CD4-positive, alpha-beta T cell treated with Interleukin-15 for 4 hours (primary cell): ENCODE data around the gene THRB.

ENCODE experiments used
- DNase-seq: peaks from one replicate; pipeline ENCODE4 v3.0.0-alpha.2; 2020; ENCODE audit warnings: low spot score

THRB gene

GRCh38 chr3:24374801-24375200 is 119.8 kb downstream of the THRB start:
- DNase-seq: no peak

- DNase-seq: no peak
Observed at GRCh38 chr3:24373198-24373959, 121.3 kb downstream of the THRB start.

DNA sequence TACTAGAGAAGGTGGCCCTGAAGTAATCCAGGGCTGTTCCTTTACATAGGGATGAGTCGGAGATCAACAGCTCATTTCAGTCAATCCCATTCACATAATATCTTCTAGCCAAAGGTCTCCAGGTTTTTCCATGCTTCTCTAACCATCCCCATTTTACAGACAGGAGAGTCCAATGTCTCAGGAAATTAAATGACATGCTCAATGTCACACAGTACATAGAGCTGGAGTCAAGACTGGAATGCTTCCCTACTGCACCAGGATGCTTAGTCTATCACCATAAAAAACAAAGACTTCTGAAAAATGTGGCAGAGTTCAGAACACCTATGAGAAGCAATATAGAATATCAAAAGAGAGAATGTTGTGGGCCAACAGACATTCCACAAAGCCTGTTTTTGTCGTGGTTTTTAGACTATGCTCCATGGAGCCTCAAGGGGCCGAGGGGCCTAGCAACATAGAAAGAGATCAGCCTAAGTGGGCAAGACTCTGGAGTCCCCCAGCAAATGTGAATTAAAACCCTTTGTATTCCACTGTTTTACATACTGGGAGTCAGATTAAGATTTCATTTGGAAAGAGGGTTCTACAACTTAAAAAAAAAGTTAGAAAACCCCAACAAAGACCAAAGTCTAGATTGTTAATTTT is 122.0 kb downstream of the THRB start:
- no peak for DNase-seq

DNA sequence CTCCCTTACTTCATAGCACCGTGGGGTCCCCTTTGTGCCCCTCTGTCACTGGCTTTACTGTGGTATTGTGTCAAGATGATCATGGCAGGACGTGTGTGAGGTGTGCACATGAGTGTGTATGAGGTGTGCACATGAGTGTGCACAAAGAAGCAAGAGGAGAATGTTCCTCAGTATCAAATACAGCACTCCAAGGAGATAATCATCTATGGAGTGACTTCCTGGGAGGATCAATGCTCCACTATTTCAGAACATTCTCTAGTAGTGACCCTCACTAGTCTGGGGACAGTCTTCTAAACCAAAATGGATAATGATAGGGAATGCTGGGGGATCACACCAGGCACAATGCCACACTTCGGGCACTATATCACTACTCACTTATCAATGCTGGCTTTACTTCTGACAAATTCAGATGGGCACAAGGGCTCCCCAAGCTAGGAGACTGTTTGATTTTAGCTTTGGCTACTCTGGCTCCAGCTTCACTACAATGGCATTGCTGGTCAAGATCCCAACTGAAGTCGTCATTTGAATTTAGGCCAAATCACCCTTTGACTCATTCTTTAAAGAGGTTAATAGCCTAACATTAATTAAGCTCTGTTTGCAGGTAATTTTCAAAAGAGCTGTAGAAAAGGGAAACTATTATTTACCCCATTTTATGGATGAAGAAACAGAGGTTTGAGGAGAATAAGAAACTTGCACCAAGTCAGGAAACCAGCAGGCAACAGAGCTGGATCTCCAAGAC is 124.1 kb downstream of the THRB start:
- DNase-seq: no peak

DNA sequence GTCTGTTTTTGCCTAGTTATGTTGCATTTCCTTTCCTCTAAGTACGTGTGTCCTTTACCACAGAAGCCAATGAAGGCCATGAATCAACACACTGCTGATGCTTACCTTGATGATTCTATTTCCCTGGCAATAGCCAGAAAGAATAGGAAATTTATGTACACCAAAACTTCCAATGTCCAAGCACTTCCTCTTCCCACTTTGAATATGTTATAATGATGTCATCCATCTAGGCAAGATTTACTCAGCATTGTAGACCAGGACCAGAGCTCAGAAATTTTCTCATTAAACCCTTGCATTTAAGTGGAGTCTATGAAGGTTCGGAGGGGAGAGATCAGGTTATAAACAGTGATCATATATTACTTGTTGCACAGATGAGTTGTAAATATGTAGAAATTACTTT is 126.0 kb downstream of the THRB start:
- DNase-seq: no peak

DNA sequence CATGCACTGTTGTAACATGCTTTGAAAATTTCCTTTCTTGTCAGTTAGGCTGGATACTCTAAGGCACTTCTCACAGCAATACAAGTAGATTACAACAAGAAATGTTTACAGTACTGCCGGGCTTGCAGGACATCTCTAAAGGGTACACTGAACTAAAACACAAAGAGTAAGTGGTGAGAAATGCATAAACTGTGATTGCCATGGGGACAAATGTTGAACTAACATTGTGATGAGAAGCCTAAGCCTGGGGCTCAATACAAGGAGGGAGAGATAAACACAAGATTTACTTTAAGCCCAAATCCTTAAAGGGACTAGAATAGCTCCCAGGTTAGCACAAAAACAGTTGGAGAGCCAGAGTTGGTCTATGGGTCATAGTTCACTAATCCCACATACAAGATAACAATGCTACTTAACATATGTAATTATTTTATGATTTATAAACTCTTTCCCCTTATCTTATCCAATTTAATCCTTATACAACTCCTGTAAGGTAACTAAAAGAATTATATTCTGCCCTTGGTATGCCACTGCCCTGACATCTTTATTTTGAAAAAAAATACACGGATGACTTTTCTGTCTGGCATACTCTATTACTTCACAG is 126.9 kb downstream of the THRB start:
- DNase-seq: no peak

DNA sequence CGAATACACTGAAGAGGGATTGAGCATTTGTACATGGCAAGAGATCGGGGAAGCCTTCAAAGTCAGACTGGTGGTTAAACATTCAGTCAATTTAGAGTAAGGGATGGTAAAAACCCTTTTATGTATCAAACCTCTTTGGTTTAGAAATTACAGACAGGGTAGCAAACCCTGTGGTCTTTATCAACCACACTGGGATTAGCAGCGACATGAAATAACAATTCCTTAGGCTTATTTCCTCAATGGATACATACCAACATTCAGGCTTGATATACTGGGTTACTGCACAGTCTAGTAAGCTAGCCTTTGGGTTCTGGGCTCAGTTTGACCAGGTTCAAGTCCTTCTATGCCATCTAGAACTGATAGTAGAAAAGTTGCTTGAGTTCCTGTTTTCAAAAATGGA is 127.4 kb downstream of the THRB start:
- no peak for DNase-seq

DNA sequence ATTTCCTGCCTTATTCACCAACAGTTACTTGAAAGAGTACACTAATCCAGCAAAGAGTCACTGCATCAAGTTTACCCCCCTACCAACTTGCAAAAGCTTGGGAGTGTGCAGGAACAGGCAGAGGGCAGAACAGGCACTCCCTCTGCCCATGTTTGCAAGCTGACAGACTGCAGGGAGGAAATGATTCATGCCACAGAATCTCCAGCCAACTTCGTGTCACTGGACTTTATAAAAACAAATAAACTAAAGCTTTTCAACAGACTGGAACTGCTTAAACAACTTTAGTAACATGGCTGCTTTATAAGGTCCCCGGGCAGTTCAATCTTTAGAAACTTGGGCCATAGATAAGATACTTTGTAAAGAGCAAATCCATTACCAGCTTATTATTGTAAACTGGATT is 129.5 kb downstream of the THRB start:
- DNase-seq: no peak

DNA sequence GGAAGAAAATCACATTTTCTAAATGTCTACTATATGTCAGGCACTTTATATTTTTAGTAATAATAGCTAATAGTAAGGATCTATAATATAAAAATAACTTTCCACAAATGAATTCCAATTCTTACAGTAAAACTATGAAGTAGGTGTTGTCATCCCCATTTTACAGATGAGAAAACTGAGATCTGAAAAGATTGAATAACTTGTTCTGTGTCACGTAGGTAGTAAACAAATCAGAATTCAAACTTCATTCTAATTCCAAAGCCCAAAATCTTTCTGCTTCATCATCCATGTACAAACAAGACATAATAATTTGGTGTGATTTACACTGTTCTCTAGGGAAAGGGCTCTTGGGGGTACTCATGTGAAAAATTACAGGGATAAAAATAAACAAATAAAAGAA is 130.3 kb downstream of the THRB start:
- no peak for DNase-seq

DNA sequence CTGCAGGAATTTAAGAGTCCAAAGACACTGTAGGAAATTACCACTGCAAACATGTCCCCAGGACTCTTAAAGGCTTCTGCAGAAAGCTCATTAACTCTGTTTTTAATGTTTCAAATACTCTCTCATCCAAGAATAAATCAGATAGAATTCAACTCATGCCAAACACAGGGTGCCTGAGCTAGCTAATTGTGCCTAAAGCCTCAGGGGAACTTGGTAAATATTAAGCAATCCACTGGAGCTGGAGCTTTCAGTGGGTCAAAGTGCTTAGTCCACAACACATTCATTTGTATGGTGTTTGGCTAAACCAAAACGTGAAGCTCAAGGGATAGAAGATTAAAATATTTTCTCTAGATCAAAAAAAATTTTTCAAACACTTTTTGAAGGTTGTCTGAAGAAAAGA is 131.4 kb downstream of the THRB start:
- no peak for DNase-seq

DNA sequence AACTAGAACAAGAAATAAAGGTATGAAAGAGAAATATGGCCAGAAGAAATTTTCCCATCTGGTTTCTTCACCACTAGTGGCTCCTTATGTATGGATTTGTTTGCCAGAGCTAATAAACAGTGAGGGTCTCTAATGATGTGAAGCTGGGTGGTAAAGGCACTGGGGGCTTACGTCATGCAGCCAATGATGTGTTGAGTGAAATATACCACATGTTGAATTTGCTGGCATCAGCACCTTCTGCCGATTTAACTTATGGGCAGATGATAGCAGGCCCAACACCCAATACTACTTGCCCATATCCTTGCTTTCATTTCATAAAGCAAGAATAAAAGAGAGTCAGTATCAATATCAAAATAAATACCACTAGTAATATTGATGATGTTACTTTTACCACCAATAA is 133.0 kb downstream of the THRB start:
- no peak for DNase-seq

DNA sequence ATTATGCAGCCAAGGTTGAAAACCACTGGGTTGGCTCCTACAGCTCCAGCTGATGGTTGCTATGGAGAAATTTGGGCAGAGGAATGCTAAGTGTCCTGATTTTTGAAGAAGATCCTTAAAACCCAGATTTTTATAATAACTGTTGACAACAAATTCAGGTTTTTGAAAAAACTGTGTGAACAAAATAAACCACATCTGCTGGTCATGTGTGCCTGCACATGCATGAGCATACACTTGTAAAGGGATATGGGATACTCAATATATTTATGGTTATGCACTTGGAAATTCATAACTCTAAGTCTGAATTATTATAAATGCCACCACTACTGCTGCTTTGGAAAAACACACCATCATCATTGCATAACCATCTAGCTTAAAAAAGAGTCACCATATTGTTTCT is 133.7 kb downstream of the THRB start:
- DNase-seq: no peak

DNA sequence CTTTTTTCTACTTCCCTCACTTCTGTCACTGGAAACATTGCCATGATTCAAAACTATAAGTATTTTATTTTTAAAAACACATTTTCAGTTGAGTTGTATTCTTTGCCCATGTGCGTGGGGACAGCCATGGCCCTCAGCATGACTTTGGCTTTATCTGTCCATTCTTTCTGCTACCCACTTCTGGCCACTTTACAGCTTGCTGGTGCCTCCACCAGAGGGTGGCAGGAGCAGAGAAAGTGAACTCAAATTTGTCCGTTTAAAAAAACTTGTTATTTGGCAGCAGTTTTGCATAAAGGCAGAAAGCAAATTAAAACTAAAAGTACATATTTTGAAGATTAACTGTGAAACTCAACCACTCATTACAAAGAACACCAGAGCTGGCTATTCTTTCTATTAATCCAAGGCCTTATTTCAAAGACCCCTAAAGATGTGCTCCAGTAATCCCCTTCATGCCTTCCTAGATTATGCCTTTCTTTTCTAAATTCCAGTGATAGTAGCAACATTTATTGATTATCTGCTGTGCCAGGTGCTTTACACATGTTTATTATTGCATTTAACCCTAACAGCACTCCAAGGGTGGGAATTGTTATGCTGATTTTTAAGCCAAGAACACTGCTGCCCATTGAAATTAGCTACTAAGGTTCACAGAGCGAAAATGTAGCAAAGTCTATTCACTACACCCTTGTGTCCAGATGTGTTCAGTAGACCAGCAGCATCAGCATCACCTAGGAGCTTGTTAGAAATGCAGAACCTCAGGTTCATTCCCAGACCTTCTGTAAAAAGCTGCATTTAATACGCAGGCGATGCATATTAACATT is 134.8 kb downstream of the THRB start:
- no peak for DNase-seq

GRCh38 chr3:24359102-24359501 is 135.5 kb downstream of the THRB start:
- no peak for DNase-seq

DNA sequence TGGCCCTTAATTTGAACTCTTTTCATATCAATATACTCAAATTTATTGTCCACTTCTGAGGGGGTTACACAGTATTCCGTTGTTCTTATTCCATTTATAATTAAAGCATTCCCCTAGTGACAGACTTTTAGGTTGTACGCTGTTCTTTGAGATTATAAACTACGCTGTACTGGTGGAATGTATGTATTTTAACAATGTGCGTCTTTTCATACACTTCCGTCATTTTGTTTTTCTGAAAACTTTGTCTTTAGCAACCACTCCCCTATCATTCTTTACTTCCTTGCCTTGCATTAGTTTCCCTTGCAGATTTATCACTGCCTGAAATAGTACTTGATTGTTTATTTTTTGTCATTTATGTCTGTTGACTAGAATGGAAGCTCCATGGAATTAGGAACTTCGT is 137.0 kb downstream of the THRB start:
- DNase-seq: no peak

DNA sequence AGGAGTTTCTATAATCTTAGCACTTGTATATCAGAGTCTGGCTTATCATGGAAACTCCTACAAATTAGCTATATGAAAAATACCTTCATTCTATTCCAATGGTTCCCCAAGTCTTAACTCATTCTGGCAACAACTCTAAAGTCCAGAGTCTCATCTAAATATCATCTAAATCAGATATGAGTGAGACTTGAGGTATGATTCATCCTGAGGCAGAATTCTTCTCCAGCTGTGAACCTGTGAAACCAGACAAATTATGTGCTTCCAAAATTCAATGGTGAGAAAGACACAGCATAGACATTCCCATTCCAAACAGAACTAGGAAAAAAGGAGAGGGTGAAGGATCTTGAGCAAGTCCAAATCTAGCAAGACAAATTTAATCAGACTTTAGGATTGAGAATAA is 138.8 kb downstream of the THRB start:
- DNase-seq: no peak

GRCh38 chr3:24354230-24354629 is 140.4 kb downstream of the THRB start:
- no peak for DNase-seq

GRCh38 chr3:24352893-24353553 is 141.6 kb downstream of the THRB start:
- DNase-seq: no peak

DNA sequence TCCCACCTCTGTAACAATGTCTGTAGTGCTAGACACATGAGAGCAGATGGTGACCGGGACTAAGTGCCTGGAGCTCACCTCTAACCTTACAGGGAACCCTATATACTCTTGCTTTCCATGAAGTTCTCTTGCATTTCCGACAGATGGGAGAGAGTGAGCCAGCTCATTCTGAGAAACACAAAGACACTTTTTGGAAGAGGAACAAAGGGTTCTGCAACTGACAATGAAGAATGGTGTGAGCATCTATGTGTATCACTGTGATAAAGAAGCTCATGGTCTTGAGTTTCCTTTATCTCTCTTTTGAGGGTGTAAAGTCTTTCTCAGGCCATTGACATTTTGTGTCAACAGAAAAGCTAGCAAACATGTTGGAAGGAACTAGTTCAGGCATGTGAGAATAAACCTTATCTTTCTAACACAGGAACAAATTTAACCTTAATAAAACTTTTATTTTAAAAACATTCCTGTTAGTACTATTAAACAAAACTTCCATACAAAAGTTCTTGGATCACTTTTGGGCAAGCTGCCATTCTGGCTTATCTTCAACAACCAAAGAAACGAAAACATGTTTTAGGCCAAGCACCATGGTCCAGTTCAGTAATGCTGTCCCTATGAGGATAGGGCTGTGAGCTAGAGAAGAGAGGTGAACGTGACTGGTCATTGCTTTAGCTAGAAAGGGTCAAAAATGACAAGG is 142.7 kb downstream of the THRB start:
- no peak for DNase-seq

- DNase-seq: no peak
Observed at GRCh38 chr3:24349367-24350019, 145.2 kb downstream of the THRB start.
